Colonic mucosa (tissue), 4 donors: ENCODE results near the gene NEURL1. TPM values are rescaled to one million over a fixed set of nuclear protein-coding genes. Genes with fewer than 3 reads are reported as not detected.

Experiments used
- DNase-seq: peaks from one replicate; pipeline ENCODE4 v3.0.0-alpha.2; 2020
- H3K27ac ChIP-seq: fragments of 200-600 bp; one replicate; pipeline ENCODE4 v1.8.0; 2021
- H3K27me3 ChIP-seq: fragments of 200-600 bp; one replicate; pipeline ENCODE4 v1.8.0; 2021
- H3K36me3 ChIP-seq: fragments of 200-600 bp; one replicate; pipeline ENCODE4 v1.8.0; 2021
- H3K4me1 ChIP-seq: fragments of 200-600 bp; one replicate; pipeline ENCODE4 v1.8.0; 2021; ENCODE audit warnings: mild to moderate bottlenecking
- H3K4me3 ChIP-seq: fragments of 200-600 bp; one replicate; pipeline ENCODE4 v1.8.0; 2021
- H3K9ac ChIP-seq, 2 donors: one replicate each; pipeline ENCODE4 v1.7.0; 2013; ENCODE audit warnings: control low read depth in 2 of 2, low read depth in 2 of 2, low read length in 2 of 2
- H3K9me3 ChIP-seq: fragments of 200-600 bp; one replicate; pipeline ENCODE4 v1.8.0; 2021
- intact Hi-C: fragments of 100-400 bp; cut with DNase I; formaldehyde crosslinking; loops from one replicate; pipeline ENCODE4 v1.14.1; 2022
- total RNA-seq, 2 donors: library from RNA; stranded (reverse); fragmentation: NEBNext Ultra II Directional in 1 of 2; extraction: Animal tissue kit (Norgen Biotek cat#: 25700) in 1 of 2; gene quantifications; one replicate each; pipeline ENCODE4 v1.2.1, GENCODE V29; 2021
- TF ChIP-seq, protein P1 (sequence below): fragments of 200-600 bp; IDR thresholded peaks from one replicate; pipeline ENCODE4 v1.8.0; 2022; ENCODE audit warnings: antibody characterized with exemption, mild to moderate bottlenecking
- donor health status: healthy.
- donor health status: DM: no; HTN: no; CAD: no.
- donor health status: DM: no; HTN: no; CAD: no.

NEURL1 gene
- total RNA-seq, 2 donors from 2014 or later, result 40.2 to 46.1 TPM

DNA sequence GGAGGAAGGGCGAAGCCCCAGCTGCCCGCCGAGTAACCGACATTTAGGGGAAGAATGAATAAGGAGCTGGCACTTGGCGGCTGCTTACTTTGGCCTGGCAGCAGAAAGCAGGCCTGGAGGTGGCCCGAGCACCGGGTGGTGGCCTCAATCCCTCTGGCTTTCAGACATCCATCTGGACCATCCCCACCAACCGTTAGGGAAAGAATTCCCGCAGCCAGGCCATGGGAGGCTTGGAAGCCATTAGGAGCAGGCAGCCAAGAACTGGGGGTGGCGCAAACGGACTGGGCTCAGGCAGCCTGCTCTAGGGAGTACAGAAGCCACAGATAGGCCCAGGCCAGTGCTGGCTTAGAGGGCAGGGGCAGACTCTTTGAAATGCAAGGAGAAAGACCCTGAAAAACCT, 132.7 kb downstream of the NEURL1 start:
- Histone ChIP-seq H3K9me3 (no peaks in the 10 kb centered on the region), H3K4me3 (no peak overlapping the region), H3K36me3 (no peaks in the 10 kb centered on the region), H3K9ac (no peak overlapping the region), H3K27me3 (no peaks in the 10 kb centered on the region), H3K27ac (no peak overlapping the region), H3K4me1 (no peaks in the 10 kb centered on the region)
- DNase-seq, result no peak
- TF ChIP-seq, protein P1, sequence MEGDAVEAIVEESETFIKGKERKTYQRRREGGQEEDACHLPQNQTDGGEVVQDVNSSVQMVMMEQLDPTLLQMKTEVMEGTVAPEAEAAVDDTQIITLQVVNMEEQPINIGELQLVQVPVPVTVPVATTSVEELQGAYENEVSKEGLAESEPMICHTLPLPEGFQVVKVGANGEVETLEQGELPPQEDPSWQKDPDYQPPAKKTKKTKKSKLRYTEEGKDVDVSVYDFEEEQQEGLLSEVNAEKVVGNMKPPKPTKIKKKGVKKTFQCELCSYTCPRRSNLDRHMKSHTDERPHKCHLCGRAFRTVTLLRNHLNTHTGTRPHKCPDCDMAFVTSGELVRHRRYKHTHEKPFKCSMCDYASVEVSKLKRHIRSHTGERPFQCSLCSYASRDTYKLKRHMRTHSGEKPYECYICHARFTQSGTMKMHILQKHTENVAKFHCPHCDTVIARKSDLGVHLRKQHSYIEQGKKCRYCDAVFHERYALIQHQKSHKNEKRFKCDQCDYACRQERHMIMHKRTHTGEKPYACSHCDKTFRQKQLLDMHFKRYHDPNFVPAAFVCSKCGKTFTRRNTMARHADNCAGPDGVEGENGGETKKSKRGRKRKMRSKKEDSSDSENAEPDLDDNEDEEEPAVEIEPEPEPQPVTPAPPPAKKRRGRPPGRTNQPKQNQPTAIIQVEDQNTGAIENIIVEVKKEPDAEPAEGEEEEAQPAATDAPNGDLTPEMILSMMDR, result no peak
- intact Hi-C loops, result no loop called here

DNA sequence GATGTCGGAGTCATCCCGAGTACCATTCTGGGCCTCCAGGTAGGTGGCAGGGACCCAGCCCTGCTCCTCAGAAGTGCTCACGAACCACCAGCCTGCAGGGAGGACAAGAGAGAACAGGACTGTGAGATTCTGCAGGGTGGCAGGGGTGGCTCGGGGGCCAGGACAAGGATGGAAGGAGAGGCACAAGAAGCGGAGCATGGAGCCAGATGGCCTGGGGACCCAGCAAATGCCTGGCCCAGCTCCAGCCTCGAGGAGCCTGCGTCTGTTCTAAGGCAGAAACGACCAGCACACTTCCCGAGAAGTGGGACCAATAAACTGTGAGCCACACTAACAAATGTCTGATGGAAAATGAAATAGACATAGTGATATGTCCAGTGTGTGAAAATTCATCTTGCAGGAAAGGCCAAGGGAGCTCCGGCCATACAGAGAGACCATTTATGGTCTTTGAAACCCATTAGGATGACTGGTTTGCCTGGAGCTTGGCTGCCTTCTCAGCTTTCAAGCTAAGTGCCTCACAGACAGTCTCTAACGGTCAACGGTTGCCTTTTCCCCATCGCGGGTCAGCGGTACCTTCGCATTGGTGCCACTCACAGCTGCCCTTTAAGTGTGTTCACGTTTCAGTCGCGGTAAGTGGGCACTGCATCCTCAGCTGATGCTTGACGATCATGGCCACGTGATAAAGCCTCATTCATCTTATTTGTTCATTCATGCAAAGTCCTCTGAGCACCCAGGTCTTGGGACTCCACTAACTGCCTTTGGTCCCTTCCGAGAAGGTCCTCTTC, 133.8 kb downstream of the NEURL1 start:
- H3K4me3 ChIP-seq, result no peak overlapping the region
- no peaks in the 10 kb centered on the region for H3K9me3 ChIP-seq
- H3K36me3 ChIP-seq, result no peaks in the 10 kb centered on the region
- no peaks in the 10 kb centered on the region for H3K4me1 ChIP-seq
- no peak for DNase-seq
- H3K27ac ChIP-seq, result no peak overlapping the region
- no peaks in the 10 kb centered on the region for H3K27me3 ChIP-seq
- no peak overlapping the region for H3K9ac ChIP-seq
- TF ChIP-seq, protein P1, result no peak
- intact Hi-C loops, result no loop called here

DNA sequence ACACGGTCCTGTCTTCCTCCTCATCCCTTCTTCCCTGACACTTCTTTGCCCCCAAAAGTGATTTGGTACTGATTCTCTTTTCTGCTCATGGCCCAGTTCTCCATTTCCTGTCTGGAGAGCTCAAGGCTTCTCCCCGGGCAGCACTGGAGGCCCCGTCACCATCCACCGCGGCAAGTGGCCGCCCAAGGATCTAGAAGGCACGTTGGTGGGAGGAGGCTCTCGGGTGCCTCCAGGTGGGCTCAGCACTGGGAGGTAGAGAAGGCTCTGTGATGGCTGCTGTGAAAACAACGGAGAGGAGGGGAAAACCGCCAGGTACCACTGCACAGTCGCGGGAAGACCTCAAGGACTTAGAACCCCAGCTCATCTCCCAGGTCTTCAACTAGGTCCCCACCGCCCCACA, 134.4 kb downstream of the NEURL1 start:
- intact Hi-C loops, result no loop called here
- no peak for DNase-seq
- H3K4me3 ChIP-seq, result no peak overlapping the region
- no peaks in the 10 kb centered on the region for H3K4me1 ChIP-seq
- no peaks in the 10 kb centered on the region for H3K36me3 ChIP-seq
- H3K27me3 ChIP-seq, result no peaks in the 10 kb centered on the region
- no peak overlapping the region for H3K27ac ChIP-seq
- no peaks in the 10 kb centered on the region for H3K9me3 ChIP-seq
- no peak overlapping the region for H3K9ac ChIP-seq
- TF ChIP-seq, protein P1, result no peak

DNA sequence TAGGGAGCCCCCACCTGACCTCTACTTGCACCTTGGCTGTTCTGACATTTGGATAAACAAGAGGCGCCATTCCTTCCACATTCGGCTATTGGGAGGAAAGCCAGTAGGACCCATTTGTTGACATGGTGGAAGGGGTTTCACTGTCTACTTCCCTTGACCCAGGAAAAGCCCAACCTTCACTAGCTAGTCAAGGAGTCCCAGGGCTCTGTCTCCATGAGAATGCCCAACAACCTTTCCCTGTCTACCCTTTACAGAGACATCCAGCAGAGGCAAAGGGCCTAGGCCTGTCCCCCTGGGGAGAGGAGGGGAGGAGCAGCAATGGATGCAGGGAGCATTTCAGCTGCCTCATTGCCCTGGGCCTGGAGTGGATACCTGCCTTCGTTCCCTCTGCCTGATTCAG, 136.1 kb downstream of the NEURL1 start:
- intact Hi-C loops, result no loop called here
- Histone ChIP-seq H3K27me3 (no peaks in the 10 kb centered on the region), H3K36me3 (no peaks in the 10 kb centered on the region), H3K4me1 (no peaks in the 10 kb centered on the region), H3K9me3 (no peaks in the 10 kb centered on the region), H3K4me3 (no peak overlapping the region), H3K9ac (no peak overlapping the region), H3K27ac (no peak overlapping the region)
- no peak for DNase-seq
- TF ChIP-seq, protein P1, result no peak

DNA sequence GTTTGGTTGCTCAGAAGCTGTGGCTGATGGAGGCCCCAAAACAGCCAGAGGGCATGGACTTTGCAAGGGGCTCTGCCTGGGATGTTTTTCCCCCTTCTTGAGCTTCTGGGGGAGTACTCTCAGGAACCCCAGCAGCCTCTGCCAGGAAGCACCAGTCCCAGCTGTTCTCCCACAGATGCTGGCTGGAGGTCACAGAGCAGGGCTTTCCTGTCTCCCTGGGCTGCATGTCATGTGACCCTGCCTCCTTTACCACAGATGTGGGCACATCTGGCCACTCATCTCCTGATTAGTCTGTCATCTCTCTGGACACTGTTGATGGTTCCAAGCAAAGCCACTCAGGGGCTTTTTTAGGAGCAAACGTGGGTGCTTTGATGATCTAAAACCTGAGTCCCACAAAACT, 136.7 kb downstream of the NEURL1 start:
- H3K4me1 ChIP-seq, result no peaks in the 10 kb centered on the region
- TF ChIP-seq, protein P1, result no peak
- no peak overlapping the region for H3K9ac ChIP-seq
- H3K9me3 ChIP-seq, result no peaks in the 10 kb centered on the region
- intact Hi-C loops, result no loop called here
- DNase-seq, result no peak
- no peak overlapping the region for H3K4me3 ChIP-seq
- H3K27me3 ChIP-seq, result no peaks in the 10 kb centered on the region
- no peaks in the 10 kb centered on the region for H3K36me3 ChIP-seq
- no peak overlapping the region for H3K27ac ChIP-seq
